Glutamatergic neuron (in vitro differentiated cells): ENCODE results near the gene DHCR24. TPM values are rescaled to one million over a fixed set of nuclear protein-coding genes. Genes with fewer than 3 reads are reported as not detected.

Experiments used
- DNase-seq: peaks from one replicate; pipeline ENCODE4 v3.0.0; 2022
- H3K27ac Mint-ChIP-seq: one replicate; pipeline ENCODE4 v1.8.0; 2020; ENCODE audit warnings: mild to moderate bottlenecking, mixed read lengths, inconsistent platforms; ENCODE audit not compliant: unreplicated experiment
- H3K27me3 Mint-ChIP-seq: one replicate; pipeline ENCODE4 v1.8.0; 2020; ENCODE audit warnings: mild to moderate bottlenecking, moderate library complexity, mixed read lengths, inconsistent platforms; ENCODE audit not compliant: unreplicated experiment
- H3K36me3 Mint-ChIP-seq: one replicate; pipeline ENCODE4 v1.8.0; 2020; ENCODE audit warnings: mild to moderate bottlenecking, mixed read lengths, inconsistent platforms; ENCODE audit not compliant: unreplicated experiment
- H3K4me1 Mint-ChIP-seq: one replicate; pipeline ENCODE4 v1.8.0; 2020; ENCODE audit warnings: mild to moderate bottlenecking, low read depth, mixed read lengths, inconsistent platforms; ENCODE audit not compliant: unreplicated experiment
- H3K4me3 Mint-ChIP-seq: one replicate; pipeline ENCODE4 v1.8.0; 2020; ENCODE audit warnings: mild to moderate bottlenecking, mixed read lengths, inconsistent platforms; ENCODE audit not compliant: unreplicated experiment
- H3K9me3 Mint-ChIP-seq: one replicate; pipeline ENCODE4 v1.8.0; 2020; ENCODE audit warnings: mild to moderate bottlenecking, moderate library complexity, mixed read lengths, inconsistent platforms; ENCODE audit not compliant: unreplicated experiment
- total RNA-seq: library from RNA; stranded (reverse); fragmentation: NEBNext Ultra II Directional; extraction: Animal tissue kit (Norgen Biotek cat#: 25700); gene quantifications from one replicate; pipeline ENCODE4 v1.2.1, GENCODE V29; 2021; ENCODE audit not compliant: unreplicated experiment
- TF ChIP-seq, protein P1 (sequence below): fragments of 200-600 bp; sonication (generic); IDR thresholded peaks from one replicate; pipeline ENCODE4 v1.5.0; 2021; ENCODE audit not compliant: partially characterized antibody, unreplicated experiment

Gene DHCR24
- total RNA-seq, 1 donor from 2014 or later, result 284 TPM

DNA sequence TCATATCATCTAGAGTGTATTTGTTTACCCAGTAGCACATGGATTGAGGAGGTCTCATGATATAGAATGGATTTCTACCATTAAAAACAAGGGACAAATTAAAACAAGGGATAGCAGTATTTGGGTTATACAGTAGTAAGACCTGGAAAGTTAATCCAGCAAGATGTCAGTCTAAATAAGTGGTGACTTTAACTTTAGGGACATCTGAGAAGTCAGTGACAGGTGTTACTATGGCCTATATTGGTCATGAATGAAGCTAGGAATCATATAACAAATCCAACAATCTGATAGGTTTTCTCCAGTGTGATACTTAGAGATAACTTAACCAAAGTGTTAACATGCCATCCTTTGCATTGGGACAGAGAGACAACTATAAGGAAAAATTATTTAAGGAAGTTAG is 42.7 kb upstream of the DHCR24 start:
- TF ChIP-seq, protein P1, sequence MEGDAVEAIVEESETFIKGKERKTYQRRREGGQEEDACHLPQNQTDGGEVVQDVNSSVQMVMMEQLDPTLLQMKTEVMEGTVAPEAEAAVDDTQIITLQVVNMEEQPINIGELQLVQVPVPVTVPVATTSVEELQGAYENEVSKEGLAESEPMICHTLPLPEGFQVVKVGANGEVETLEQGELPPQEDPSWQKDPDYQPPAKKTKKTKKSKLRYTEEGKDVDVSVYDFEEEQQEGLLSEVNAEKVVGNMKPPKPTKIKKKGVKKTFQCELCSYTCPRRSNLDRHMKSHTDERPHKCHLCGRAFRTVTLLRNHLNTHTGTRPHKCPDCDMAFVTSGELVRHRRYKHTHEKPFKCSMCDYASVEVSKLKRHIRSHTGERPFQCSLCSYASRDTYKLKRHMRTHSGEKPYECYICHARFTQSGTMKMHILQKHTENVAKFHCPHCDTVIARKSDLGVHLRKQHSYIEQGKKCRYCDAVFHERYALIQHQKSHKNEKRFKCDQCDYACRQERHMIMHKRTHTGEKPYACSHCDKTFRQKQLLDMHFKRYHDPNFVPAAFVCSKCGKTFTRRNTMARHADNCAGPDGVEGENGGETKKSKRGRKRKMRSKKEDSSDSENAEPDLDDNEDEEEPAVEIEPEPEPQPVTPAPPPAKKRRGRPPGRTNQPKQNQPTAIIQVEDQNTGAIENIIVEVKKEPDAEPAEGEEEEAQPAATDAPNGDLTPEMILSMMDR, result no peak
- H3K36me3 Mint-ChIP-seq, result peaks cover 11% of the 10 kb centered on the region
- no peak for DNase-seq
- H3K27ac Mint-ChIP-seq, result no peak overlapping the region
- peaks cover 4% of the 10 kb centered on the region for H3K9me3 Mint-ChIP-seq
- H3K27me3 Mint-ChIP-seq, result no peaks in the 10 kb centered on the region
- no peaks in the 10 kb centered on the region for H3K4me1 Mint-ChIP-seq
- H3K4me3 Mint-ChIP-seq, result no peak overlapping the region

DNA sequence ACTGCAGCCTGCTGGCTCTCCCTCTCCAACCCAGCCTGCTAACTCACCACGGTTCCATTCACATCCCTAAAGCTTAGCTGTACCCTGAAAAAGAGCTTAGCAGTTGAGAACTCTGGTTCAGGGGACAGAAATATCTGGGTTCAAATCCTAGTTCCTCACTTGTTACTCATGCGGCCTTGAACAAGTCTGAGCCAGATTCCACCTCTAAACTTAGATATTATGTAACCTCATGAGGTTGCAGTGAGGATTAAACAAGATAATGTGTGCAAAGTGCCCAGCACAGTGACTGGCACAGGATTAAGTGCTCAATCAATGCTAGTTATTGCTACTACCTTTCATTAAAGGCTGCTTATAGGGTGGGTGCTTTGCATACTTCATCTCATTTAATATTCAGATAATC is 41.3 kb upstream of the DHCR24 start:
- H3K4me1 Mint-ChIP-seq, result no peaks in the 10 kb centered on the region
- peaks cover 4% of the 10 kb centered on the region for H3K9me3 Mint-ChIP-seq
- no peaks in the 10 kb centered on the region for H3K27me3 Mint-ChIP-seq
- TF ChIP-seq, protein P1, result no peak
- no peak overlapping the region for H3K4me3 Mint-ChIP-seq
- DNase-seq, result no peak
- H3K27ac Mint-ChIP-seq, result no peak overlapping the region
- H3K36me3 Mint-ChIP-seq, result peaks cover 5% of the 10 kb centered on the region

DNA sequence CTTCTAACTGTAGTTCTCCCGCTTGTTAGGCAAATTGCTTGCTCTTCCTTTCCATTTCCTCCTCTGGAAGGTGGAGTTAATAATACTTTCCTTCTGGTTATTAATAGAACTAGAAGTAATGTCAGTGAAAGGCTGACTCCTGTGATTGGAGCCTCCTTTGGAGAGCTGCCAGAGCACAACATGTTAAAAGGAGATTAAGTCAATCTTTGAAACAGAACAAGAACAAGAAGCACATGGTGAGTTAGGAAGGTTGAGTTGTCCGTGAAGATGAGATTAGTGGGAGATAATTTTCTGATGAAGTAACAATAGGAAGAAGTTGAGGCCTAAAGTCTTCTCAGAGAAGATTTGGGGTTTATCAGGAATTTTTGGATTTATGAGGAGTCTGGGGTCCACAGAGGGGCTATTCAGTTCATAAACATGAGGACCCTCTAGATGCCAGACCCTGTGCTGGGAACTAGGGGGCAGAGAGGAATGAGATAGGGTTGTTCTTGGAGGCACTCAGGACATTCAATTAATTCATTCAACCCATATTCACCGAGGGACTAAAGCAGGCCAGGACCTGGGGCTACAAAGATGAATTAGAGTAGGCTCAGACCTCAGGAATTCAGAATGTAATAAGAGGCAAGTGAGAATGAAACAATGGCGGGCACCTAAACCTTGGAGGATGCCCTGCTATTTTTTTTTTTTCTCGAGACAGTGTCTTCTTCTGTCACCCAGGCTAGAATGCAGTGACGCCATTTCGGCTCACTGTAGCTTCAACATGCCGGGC is 40.7 kb upstream of the DHCR24 start:
- Mint-ChIP-seq H3K27me3 (no peaks in the 10 kb centered on the region), H3K9me3 (peaks cover 4% of the 10 kb centered on the region), H3K36me3 (peaks cover 5% of the 10 kb centered on the region), H3K4me1 (no peaks in the 10 kb centered on the region), H3K4me3 (no peak overlapping the region), H3K27ac (no peak overlapping the region)
- TF ChIP-seq, protein P1, result no peak
- no peak for DNase-seq

DNA sequence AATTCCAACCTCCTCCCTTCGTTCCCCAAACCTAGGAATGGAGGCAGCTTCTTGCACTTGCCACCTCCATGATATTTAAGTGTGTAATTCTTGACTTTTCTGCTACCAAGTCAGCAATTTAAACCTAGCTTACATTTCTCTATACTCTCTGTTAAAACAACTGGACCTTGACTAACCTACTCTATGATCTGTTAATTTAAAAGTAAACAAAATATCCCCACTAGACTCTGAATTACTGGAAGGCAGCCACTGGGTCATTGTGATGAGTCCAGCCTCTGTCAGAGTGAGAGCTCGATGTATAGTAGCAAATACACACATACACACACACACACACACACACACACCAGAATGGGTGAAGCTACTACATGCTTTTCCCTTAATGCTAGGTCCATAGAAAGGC is 40.0 kb upstream of the DHCR24 start:
- Mint-ChIP-seq H3K4me3 (no peak overlapping the region), H3K9me3 (peaks cover 4% of the 10 kb centered on the region), H3K27me3 (no peaks in the 10 kb centered on the region), H3K27ac (no peak overlapping the region), H3K36me3 (peaks cover 5% of the 10 kb centered on the region), H3K4me1 (no peaks in the 10 kb centered on the region)
- TF ChIP-seq, protein P1, result no peak
- DNase-seq, result no peak

DNA sequence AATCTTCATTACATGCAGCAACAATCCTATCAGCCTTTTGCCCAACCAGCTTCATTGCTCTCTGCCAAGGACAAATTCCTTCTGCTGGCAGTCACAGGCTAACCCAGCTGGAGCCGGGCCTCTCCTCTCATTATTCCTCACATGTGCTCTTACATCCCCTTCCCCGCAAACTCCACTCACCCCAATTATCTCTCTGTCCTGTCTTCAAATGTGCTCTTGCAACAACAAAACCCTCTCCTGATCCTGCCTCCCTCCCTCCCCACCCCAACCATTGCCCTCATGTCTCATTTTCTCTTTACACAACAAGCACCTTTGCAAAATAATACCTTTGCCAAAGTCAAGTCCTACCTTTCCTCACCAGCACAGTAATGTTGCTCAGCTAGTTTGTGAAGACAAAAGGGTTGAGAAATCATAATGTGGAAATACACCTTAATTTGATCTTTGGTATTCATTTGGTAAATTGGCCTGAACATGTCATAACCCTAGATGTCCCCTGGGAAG is 36.0 kb upstream of the DHCR24 start:
- H3K4me3 Mint-ChIP-seq, result no peak overlapping the region
- TF ChIP-seq, protein P1, result no peak
- peaks cover 2% of the 10 kb centered on the region for H3K27me3 Mint-ChIP-seq
- H3K9me3 Mint-ChIP-seq, result peaks cover 2% of the 10 kb centered on the region
- no peak for DNase-seq
- no peaks in the 10 kb centered on the region for H3K4me1 Mint-ChIP-seq
- no peak overlapping the region for H3K27ac Mint-ChIP-seq
- H3K36me3 Mint-ChIP-seq, result peaks cover 5% of the 10 kb centered on the region
